GM12878 (cell line): ENCODE measurements around the gene LHFPL2. TPM values are rescaled to one million over a fixed set of nuclear protein-coding genes. Genes with fewer than 3 reads are reported as not detected.

Source experiments
- ATAC-seq: fragments of 200-7000 bp; cut with Tn5 transposase; 3 replicates; pipeline ENCODE4 v1.9.1; 2020; ENCODE audit warnings: mild to moderate bottlenecking, moderate library complexity
- BruUV-seq: library from RNA; stranded (reverse); fragments of 400-500 nt; replicated peaks from 2 replicates; lab custom pipeline; 2021; lab: Mats Ljungman, UMichigan
- CTCF ChIA-PET: fragments of 300-600 bp; sonication (Branson Sonifier 250); formaldehyde crosslinking; extraction: SDS; loops from one replicate; lab custom pipeline; 2021; ENCODE audit warnings: inconsistent platforms; lab: Yijun Ruan, JAX
- POLR2A ChIA-PET: fragments of 350-600 bp; formaldehyde crosslinking; extraction: SDS; loops from one replicate; lab custom pipeline; 2021; ENCODE audit warnings: inconsistent platforms; lab: Charles Lee
- RAD21 ChIA-PET: fragments of 300-600 bp; sonication (Branson Sonifier 250); formaldehyde crosslinking; loops from one replicate; lab custom pipeline; 2023; ENCODE audit warnings: antibody characterized with exemption; ENCODE audit not compliant: unreplicated experiment; lab: Charles Lee
- SMC1A ChIA-PET: fragments of 300-600 bp; sonication (Branson Sonifier 250); formaldehyde crosslinking; loops from one replicate; lab custom pipeline; 2023; ENCODE audit not compliant: unreplicated experiment, uncharacterized antibody; lab: Charles Lee
- DNase-seq: peaks from one replicate; pipeline ENCODE4 v3.0.0-alpha.2; 2011; ENCODE audit warnings: low read depth, low spot score
- FAIRE-seq: peaks from 3 replicates; lab custom pipeline; 2011; peaks lifted over from hg19 to GRCh38; lab: Jason Lieb, UNC
- H2AFZ ChIP-seq: 2 replicates; pipeline ENCODE4 v1.6.0; 2011; ENCODE audit warnings: low read depth, low read length, control low read depth; ENCODE audit not compliant: control insufficient read depth
- H3K27ac ChIP-seq: 2 replicates; pipeline ENCODE4 v1.5.1; 2011; ENCODE audit warnings: control low read depth; ENCODE audit not compliant: control insufficient read depth, insufficient read depth
- H3K27me3 ChIP-seq, 2 experiments: replicated peaks in 1 of 2; 2 replicates each; pipeline versions ENCODE4 v1.6.0 to v1.6.1; 2011; ENCODE audit warnings: low read length in 1 of 2; ENCODE audit not compliant: control insufficient read depth in 2 of 2, insufficient read depth in 2 of 2
- H3K36me3 ChIP-seq, 2 experiments: 2 replicates each; pipeline ENCODE4 v1.5.1; 2011; ENCODE audit warnings: low read length in 1 of 2; ENCODE audit not compliant: control insufficient read depth in 2 of 2, insufficient read depth in 2 of 2
- H3K4me1 ChIP-seq: 2 replicates; pipeline ENCODE4 v1.6.1; 2011; ENCODE audit warnings: mild to moderate bottlenecking, low read length, moderate library complexity, mixed read lengths; ENCODE audit not compliant: control insufficient read depth, insufficient read depth
- H3K4me2 ChIP-seq: 2 replicates; pipeline ENCODE4 v1.6.0; 2011; ENCODE audit warnings: control low read depth; ENCODE audit not compliant: control insufficient read depth, insufficient read depth
- H3K4me3 ChIP-seq: fragments of 200-600 bp; sonication (generic); 2 replicates; pipeline ENCODE4 v1.5.1; 2016
- H3K79me2 ChIP-seq: 2 replicates; pipeline ENCODE4 v1.6.0; 2011; ENCODE audit warnings: low read length; ENCODE audit not compliant: control insufficient read depth, insufficient read depth
- H3K9ac ChIP-seq: 2 replicates; pipeline ENCODE4 v1.8.0; 2011; ENCODE audit warnings: low read length, control low read depth, mixed read lengths; ENCODE audit not compliant: control insufficient read depth, insufficient read depth
- H3K9me3 ChIP-seq: replicated peaks from 3 replicates; pipeline ENCODE4 v1.5.1; 2011; ENCODE audit warnings: mild to moderate bottlenecking, low read length; ENCODE audit not compliant: control insufficient read depth, insufficient read depth
- H4K20me1 ChIP-seq: 2 replicates; pipeline ENCODE4 v1.6.0; 2011; ENCODE audit not compliant: control insufficient read depth, insufficient read depth
- ATF3 ChIP-seq: IDR thresholded peaks from 2 replicates; pipeline ENCODE4 v1.6.1; 2011; ENCODE audit warnings: low read depth, mild to moderate bottlenecking, low read length, moderate library complexity, borderline replicate concordance; ENCODE audit errors: extremely low read depth
- CBX5 ChIP-seq: sonication (generic); IDR thresholded peaks from 2 replicates; pipeline ENCODE4 v1.6.1; 2016; ENCODE audit warnings: low read depth, moderate library complexity, mild to moderate bottlenecking, inconsistent platforms
- CREM ChIP-seq: IDR thresholded peaks from 2 replicates; pipeline ENCODE4 v1.6.1; 2014; ENCODE audit warnings: antibody characterized with exemption, low read depth
- ETV6 ChIP-seq, 2 experiments: fragments of 450-650 bp in 1 of 2; IDR thresholded peaks in 1 of 2; conservative IDR thresholded peaks in 1 of 2; 2 replicates each; pipeline ENCODE4 v1.6.1; 2014; ENCODE audit warnings: antibody characterized with exemption in 1 of 2, borderline replicate concordance in 1 of 2, low read depth in 1 of 2, mild to moderate bottlenecking in 1 of 2, moderate library complexity in 1 of 2
- FOXK2 ChIP-seq: fragments of 450-650 bp; IDR thresholded peaks from 2 replicates; pipeline ENCODE4 v1.6.1; 2017; ENCODE audit warnings: mild to moderate bottlenecking, moderate library complexity
- IKZF1 ChIP-seq: fragments of 450-650 bp; conservative IDR thresholded peaks from 2 replicates; pipeline ENCODE4 v1.6.1; 2017; ENCODE audit warnings: antibody characterized with exemption, mild to moderate bottlenecking
- IKZF2 ChIP-seq, 2 experiments: fragments of 450-650 bp; IDR thresholded peaks; 2 replicates each; pipeline ENCODE4 v1.6.1; 2017; ENCODE audit warnings: mild to moderate bottlenecking in 2 of 2, moderate library complexity in 2 of 2
- MEF2A ChIP-seq: IDR thresholded peaks from 2 replicates; pipeline ENCODE4 v1.6.1; 2011; ENCODE audit warnings: low read depth, mild to moderate bottlenecking, low read length, moderate library complexity; ENCODE audit not compliant: insufficient read depth
- MTA2 ChIP-seq: fragments of 450-650 bp; IDR thresholded peaks from 2 replicates; pipeline ENCODE4 v1.6.1; 2016; ENCODE audit warnings: low read depth, mild to moderate bottlenecking, moderate library complexity
- NR2C2 ChIP-seq: IDR thresholded peaks from 2 replicates; pipeline ENCODE4 v1.6.1; 2011; ENCODE audit warnings: borderline replicate concordance, low read depth; ENCODE audit not compliant: control insufficient read depth, insufficient read length
- PAX8 ChIP-seq: fragments of 450-650 bp; IDR thresholded peaks from 2 replicates; pipeline ENCODE4 v1.6.1; 2017; ENCODE audit warnings: mild to moderate bottlenecking, moderate library complexity
- SIX5 ChIP-seq: IDR thresholded peaks from 2 replicates; pipeline ENCODE4 v1.6.1; 2011; ENCODE audit warnings: mild to moderate bottlenecking, low read depth, low read length, moderate library complexity; ENCODE audit not compliant: severe bottlenecking
- TARDBP ChIP-seq: IDR thresholded peaks from 2 replicates; pipeline ENCODE4 v1.6.1; 2016; ENCODE audit warnings: borderline replicate concordance
- TCF3 ChIP-seq: IDR thresholded peaks from 2 replicates; pipeline ENCODE4 v1.6.1; 2012; ENCODE audit warnings: low read depth, mild to moderate bottlenecking, low read length, borderline replicate concordance; ENCODE audit not compliant: insufficient read depth
- WRNIP1 ChIP-seq: IDR thresholded peaks from 2 replicates; pipeline ENCODE4 v1.6.1; 2011; ENCODE audit warnings: low read depth, low read length, improper control_type of control experiment, borderline replicate concordance
- ZNF274 ChIP-seq: IDR thresholded peaks from one replicate; pipeline ENCODE4 v1.8.0; 2011; ENCODE audit not compliant: insufficient read length, insufficient read depth
- WGBS: methylation state at CpG from one replicate; pipeline ENCODE4 v1.1.6; 2016; ENCODE audit warnings: low lambda C conversion rate; ENCODE audit not compliant: insufficient replicate concordance, insufficient coverage; ENCODE audit errors: missing lambda C conversion rate; 5-methylcytosine and 5-hydroxymethylcytosine counted together
- in situ Hi-C: fragments of 300-500 bp; cut with MboI; formaldehyde crosslinking; loops from 9 replicates; pipeline ENCODE4 v1.14.3; 2018; ENCODE audit warnings: mixed read lengths
- intact Hi-C: fragments of 100-400 bp; cut with micrococcal nuclease; formaldehyde crosslinking; loops from one replicate; pipeline ENCODE4 v1.14.2; 2022; ENCODE audit not compliant: unreplicated experiment
- polyA plus RNA-seq, 11 experiments: library from polyadenylated mRNA; depleted of rRNA in 4 of 11; unstranded in 6 of 11; stranded (reverse) in 5 of 11; fragments of >200 nt; fragmentation: Nextera tagmentation in 4 of 11; fragmentation: Illumina TruSeq in 1 of 11; extraction: Ambion mirVana in 4 of 11; extraction: Trizol in 1 of 11; gene quantifications; 1 replicate in 1 of 11; 2 replicates in 10 of 11; pipeline versions ENCODE4 v1.2.1 to v1.2.3, GENCODE V29; 2011 to 2016; ENCODE audit warnings: inconsistent platforms in 2 of 11, missing spikeins in 2 of 11, low read depth in 1 of 11
- total RNA-seq, 4 experiments: library from RNA; depleted of rRNA in 3 of 4; stranded (reverse); fragments of >200 nt in 3 of 4; fragmentation: Illumina TruSeq in 1 of 4; extraction: Trizol in 1 of 4; gene quantifications; 2 replicates each; pipeline versions ENCODE4 v1.2.1 to v1.2.3, GENCODE V29; 2013 to 2021
- TF ChIP-seq, protein P1 (sequence below): IDR thresholded peaks from 2 replicates; pipeline ENCODE4 v1.6.1; 2012; ENCODE audit warnings: mild to moderate bottlenecking, low read depth, low read length
- TF ChIP-seq, protein P2 (sequence below): fragments of 450-650 bp; IDR thresholded peaks from 2 replicates; pipeline ENCODE4 v1.6.1; 2017; ENCODE audit warnings: mild to moderate bottlenecking

The LHFPL2 gene
- total and polyA plus RNA-seq, 10 of the 15 experiments (the other 5 are each of a cell fraction or from before 2014, with no cell fraction given), result 4.1 to 21.8 (median 12.5) TPM

- TF ChIP-seq CBX5, result no peak
- TF ChIP-seq MEF2A, result peak; percentile 70; the same call in 1 of the 2 replicates
- TF ChIP-seq SIX5, result no peak
- TF ChIP-seq, protein P1, sequence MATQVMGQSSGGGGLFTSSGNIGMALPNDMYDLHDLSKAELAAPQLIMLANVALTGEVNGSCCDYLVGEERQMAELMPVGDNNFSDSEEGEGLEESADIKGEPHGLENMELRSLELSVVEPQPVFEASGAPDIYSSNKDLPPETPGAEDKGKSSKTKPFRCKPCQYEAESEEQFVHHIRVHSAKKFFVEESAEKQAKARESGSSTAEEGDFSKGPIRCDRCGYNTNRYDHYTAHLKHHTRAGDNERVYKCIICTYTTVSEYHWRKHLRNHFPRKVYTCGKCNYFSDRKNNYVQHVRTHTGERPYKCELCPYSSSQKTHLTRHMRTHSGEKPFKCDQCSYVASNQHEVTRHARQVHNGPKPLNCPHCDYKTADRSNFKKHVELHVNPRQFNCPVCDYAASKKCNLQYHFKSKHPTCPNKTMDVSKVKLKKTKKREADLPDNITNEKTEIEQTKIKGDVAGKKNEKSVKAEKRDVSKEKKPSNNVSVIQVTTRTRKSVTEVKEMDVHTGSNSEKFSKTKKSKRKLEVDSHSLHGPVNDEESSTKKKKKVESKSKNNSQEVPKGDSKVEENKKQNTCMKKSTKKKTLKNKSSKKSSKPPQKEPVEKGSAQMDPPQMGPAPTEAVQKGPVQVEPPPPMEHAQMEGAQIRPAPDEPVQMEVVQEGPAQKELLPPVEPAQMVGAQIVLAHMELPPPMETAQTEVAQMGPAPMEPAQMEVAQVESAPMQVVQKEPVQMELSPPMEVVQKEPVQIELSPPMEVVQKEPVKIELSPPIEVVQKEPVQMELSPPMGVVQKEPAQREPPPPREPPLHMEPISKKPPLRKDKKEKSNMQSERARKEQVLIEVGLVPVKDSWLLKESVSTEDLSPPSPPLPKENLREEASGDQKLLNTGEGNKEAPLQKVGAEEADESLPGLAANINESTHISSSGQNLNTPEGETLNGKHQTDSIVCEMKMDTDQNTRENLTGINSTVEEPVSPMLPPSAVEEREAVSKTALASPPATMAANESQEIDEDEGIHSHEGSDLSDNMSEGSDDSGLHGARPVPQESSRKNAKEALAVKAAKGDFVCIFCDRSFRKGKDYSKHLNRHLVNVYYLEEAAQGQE, result no peak
- TF ChIP-seq WRNIP1, result no peak
- peak; percentile 40; the same call in 1 of the 2 replicates for TF ChIP-seq MTA2
- TF ChIP-seq PAX8, result no peak
- TF ChIP-seq FOXK2, result no peak
These were observed 75.3 kb downstream of the LHFPL2 start (continued) for GRCh38 chr5:78573318-78573717.

GRCh38 chr5:78570646-78571045 is 77.9 kb downstream of the LHFPL2 start:
- RAD21 ChIA-PET, result interaction anchor here (1.2 to 1.4 kb wide), 2 partner anchors 23 to 67 kb away, joined by 3 read pairs; no protein-coding TSS in a partner anchor
- SMC1A ChIA-PET, result interaction anchor here (0.6 to 9.1 kb wide), 3 partner anchors 22 to 75 kb away, joined by 3 to 121 read pairs (median 4); no protein-coding TSS in a partner anchor
- Histone ChIP-seq H3K27me3 (no peaks in the 10 kb centered on the region), H3K4me1 (peaks cover 38% of the 10 kb centered on the region), H3K79me2 (peaks cover 3% of the 10 kb centered on the region), H3K4me2 (no peak overlapping the region), H3K9ac (no peak overlapping the region), H4K20me1 (no peaks in the 10 kb centered on the region), H3K9me3 (peaks cover under 1% of the 10 kb centered on the region; the same call in 2 of the 3 replicates), H2AFZ (no peak overlapping the region), H3K27ac (no peak overlapping the region), H3K36me3 (no peaks in the 10 kb centered on the region; a peak in 1 of 4 replicates), H3K4me3 (no peak overlapping the region)
- DNase-seq, result no peak
- intact Hi-C loops, result loop anchor here (5.0 kb wide), 1 partner anchor 72 kb away; no protein-coding TSS in a partner anchor
- FAIRE-seq, result no peak
- CTCF ChIA-PET, result interaction anchor here (1.4 kb wide), 1 partner anchor 23 kb away, joined by 3 read pairs; no protein-coding TSS in a partner anchor
- BruUV-seq, result no TSS peak
- POLR2A ChIA-PET, result no interaction called here
- whole genome bisulfite sequencing, result 97% methylated on average over 5 of the region's 5 CpGs
- no peak for ATAC-seq
- in situ Hi-C loops, result no loop called here
- TF ChIP-seq MEF2A (no peak), TCF3 (no peak), ATF3 (no peak), ZNF274 (no peak), IKZF1 (no peak), NR2C2 (no peak), IKZF2 (IDR thresholded peaks at IDR 0.05) (no peak), ETV6 (conservative IDR thresholded peaks at IDR 0.05 in 1 of 2, IDR thresholded peaks at IDR 0.05 in 1 of 2; ENCODE audit: borderline replicate concordance in 1 of 2, low read depth in 1 of 2) (no peak), CREM (no peak), TARDBP (no peak)
- TF ChIP-seq, protein P2, sequence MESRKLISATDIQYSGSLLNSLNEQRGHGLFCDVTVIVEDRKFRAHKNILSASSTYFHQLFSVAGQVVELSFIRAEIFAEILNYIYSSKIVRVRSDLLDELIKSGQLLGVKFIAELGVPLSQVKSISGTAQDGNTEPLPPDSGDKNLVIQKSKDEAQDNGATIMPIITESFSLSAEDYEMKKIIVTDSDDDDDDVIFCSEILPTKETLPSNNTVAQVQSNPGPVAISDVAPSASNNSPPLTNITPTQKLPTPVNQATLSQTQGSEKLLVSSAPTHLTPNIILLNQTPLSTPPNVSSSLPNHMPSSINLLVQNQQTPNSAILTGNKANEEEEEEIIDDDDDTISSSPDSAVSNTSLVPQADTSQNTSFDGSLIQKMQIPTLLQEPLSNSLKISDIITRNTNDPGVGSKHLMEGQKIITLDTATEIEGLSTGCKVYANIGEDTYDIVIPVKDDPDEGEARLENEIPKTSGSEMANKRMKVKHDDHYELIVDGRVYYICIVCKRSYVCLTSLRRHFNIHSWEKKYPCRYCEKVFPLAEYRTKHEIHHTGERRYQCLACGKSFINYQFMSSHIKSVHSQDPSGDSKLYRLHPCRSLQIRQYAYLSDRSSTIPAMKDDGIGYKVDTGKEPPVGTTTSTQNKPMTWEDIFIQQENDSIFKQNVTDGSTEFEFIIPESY, result no peak
